ENCODE measurements around the gene SNRPD3.

Gene SNRPD3

GRCh38 chr22:24578355-24579257, 22.8 kb downstream of the SNRPD3 start:
- peak overlapping the region; percentile 93 for H3K27ac ChIP-seq
- TF ChIP-seq ZFX (IDR thresholded peaks at IDR 0.05; ENCODE audit: borderline replicate concordance) (no peak), CTCF (IDR thresholded peaks at IDR 0.05) (no peak)

GRCh38 chr22:24579258-24579601, 23.4 kb downstream of the SNRPD3 start:
- TF ChIP-seq ZFX (IDR thresholded peaks at IDR 0.05; ENCODE audit: borderline replicate concordance) (no peak), CTCF (IDR thresholded peaks at IDR 0.05) (no peak)
- peak overlapping the region; percentile 93 for H3K27ac ChIP-seq

GRCh38 chr22:24580276-24580675, 24.5 kb downstream of the SNRPD3 start:
- H3K27ac ChIP-seq: no peak overlapping the region
- no peak for TF ChIP-seq CTCF (IDR thresholded peaks at IDR 0.05)
- TF ChIP-seq ZFX (IDR thresholded peaks at IDR 0.05; ENCODE audit: borderline replicate concordance): no peak

GRCh38 chr22:24582056-24582814, 26.4 kb downstream of the SNRPD3 start:
- H3K27ac ChIP-seq: no peak overlapping the region

GRCh38 chr22:24583221-24584165, 27.7 kb downstream of the SNRPD3 start:
- peak overlapping the region; percentile 27; the same call in 1 of the 2 replicates for H3K27ac ChIP-seq
- TF ChIP-seq CTCF (IDR thresholded peaks at IDR 0.05) (no peak), ZFX (IDR thresholded peaks at IDR 0.05; ENCODE audit: borderline replicate concordance) (no peak)

More at GRCh38 chr22:24582056-24582814, 26.4 kb downstream of the SNRPD3 start:
- TF ChIP-seq CTCF (IDR thresholded peaks at IDR 0.05) (no peak), ZFX (IDR thresholded peaks at IDR 0.05; ENCODE audit: borderline replicate concordance) (no peak)

- peak overlapping the region; percentile 27; the same call in 1 of the 2 replicates for H3K27ac ChIP-seq
- TF ChIP-seq ZFX (IDR thresholded peaks at IDR 0.05; ENCODE audit: borderline replicate concordance) (no peak), CTCF (IDR thresholded peaks at IDR 0.05) (no peak)
Observed at GRCh38 chr22:24584166-24584790, 28.5 kb downstream of the SNRPD3 start.

All from 22Rv1 (cell line).